Occipital lobe (tissue), 2 donors: ENCODE results near the gene KRT14. TPM values are rescaled to one million over a fixed set of nuclear protein-coding genes. Genes with fewer than 3 reads are reported as not detected.
"Not testable (repeated sequence)": the region's sequence is repeated elsewhere in the genome, so short reads cannot be mapped to it uniquely, and the experiment has no call there.

Experiments
- DNase-seq: peaks from one replicate; lab custom pipeline; 2025; lab: John Stamatoyannopoulos, UW
- total RNA-seq: library from RNA; depleted of rRNA; stranded (reverse); fragments of >200 nt; gene quantifications from one replicate; pipeline ENCODE4 v1.2.3, GENCODE V29; 2014

Gene KRT14
- total RNA-seq, 1 donor from 2014 or later = 0.31 TPM

DNA sequence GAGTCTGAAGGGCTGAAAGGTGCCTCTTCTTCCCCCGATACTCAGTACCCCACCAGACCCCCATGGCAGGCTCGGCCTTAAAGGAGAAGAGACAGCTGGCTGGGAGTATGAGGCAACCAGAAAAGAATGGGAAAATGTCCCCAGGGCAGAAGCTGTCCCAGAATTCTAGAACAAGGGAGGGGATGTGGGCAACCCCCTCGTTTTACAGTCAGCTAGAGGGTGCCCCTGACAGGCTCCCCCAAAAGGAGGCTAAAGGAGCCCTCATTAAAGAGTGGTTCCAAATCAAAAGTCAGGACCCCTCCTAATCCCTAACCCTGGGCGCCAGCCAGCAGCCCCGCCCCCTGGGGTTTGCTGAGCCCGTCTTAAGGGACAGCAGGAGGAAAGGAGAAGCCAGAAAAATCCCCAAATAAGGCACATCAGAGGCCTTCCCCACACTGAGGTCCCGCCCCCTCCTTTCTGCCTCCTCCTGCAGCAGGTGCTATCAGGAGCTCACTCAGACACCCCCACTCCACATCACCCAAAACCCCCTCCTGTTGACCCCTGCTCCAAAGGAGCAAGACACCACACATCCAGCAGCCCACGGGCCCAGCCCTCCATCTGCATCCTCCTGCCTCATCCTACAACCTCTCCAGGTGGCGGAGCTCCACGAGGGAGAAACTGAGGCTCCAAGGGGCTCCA is 36.6 kb upstream of the KRT14 start:
- DNase-seq = not testable (repeated sequence)

DNA sequence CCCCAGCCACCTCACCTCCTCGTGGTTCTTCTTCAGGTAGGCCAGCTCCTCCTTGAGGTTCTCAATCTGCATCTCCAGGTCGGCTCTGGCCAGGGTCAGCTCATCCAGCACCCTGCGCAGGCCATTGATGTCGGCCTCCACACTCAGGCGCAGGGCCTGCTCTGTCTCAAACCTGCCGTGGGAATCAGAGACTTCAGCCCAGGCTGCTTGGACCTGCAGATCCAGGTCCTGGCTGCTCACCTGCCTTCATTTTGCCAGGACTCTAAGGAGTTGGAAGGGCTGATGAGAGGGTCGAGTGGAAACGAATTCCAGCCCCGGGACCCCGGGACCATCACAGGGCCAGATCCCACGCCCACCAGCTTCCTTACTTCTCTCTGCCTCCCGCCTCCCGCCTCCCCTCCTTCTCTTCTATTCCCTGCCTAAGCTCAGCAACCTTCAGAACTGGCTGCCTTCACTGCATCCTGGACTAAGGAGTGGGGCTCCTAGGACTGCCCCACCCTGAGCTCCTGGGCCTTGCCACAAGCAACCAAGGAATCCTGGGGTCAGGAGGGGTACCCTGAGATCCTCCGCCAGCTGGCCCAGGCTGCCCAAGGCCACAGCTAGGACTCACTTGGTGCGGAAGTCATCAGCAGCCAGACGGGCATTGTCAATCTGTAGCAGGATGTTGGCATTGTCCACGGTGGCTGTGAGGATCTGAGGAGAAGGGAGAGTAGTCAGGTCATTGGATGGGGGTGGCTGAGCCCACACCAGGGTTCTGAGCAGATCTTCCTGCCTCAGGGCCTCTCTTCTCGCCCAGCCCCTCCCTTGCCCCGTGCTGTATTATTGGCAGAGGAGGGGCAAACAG is 35.9 kb upstream of the KRT14 start:
- not testable (repeated sequence) for DNase-seq

DNA sequence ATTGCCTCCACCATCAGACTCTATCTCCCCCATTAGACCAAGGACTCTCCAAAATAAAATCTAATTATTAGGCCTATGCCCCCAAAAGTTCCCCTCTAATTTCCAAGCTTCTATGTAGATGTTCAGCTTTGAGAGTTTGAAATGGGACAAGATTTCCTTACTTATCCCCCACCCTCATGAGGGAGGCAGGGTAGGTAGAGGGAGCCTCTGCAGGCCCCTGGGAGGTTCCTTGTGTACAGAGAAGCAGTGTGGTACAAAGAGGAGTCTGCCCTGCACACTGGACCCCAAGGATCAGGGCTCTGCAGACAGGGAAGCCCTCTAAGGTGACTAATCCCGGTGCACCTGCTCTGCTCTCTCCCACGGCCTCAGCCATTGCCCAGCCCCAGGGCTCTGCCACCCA is 35.2 kb upstream of the KRT14 start:
- no peak for DNase-seq

DNA sequence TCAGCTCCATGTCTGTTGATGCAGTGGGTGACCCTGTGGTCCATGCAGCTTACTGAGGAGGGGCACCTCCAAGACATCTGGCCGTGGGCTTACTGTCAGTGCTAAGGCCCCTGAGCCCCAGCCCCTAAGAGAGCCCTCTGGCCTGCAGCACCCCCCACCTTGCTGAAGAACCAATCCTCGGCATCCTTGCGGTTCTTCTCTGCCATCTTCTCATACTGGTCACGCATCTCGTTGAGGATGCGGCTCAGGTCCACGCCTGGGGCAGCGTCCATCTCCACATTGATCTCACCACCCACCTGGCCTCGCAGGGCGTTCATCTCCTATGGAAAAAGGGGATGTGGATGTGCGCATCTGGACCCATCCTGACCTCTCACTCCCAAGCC is 34.7 kb upstream of the KRT14 start:
- DNase-seq = not testable (repeated sequence)

GRCh38 chr17:41620583-41621434 is 34.1 kb upstream of the KRT14 start:
- no peak for DNase-seq

DNA sequence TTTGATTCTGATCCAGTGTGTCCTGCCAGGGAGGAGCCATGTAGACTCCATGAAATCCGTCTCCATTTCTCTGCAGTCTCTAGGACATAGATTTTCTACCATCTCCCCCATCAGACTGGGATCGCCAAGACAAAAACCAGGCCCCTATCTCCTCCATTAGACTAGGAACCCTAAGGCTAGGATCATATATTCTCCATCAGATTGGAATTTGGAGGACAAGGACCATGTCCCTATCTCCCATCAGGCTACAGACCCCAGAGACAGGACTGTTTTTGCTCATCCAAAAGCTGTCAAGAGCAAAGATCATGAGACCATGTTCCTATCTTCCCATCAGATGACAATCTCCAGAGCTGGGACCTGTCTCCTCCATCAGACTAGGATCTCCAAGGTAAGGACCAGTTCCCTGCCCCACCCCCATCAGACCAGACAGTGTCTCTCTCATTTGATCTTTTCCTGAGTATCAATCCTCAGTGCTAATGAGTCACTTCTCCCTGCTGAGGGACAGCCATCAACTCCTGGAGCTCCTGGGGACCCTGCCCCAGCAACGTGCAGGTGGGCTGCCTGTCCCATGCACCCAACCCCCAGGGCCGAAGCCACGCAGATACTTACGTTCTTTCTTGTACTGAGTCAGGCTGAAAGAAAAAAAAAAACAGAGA is 33.4 kb upstream of the KRT14 start:
- DNase-seq = not testable (repeated sequence)

- no peak for DNase-seq
Observed at GRCh38 chr17:41619036-41619926, 32.6 kb upstream of the KRT14 start.

GRCh38 chr17:41618341-41619035 is 31.8 kb upstream of the KRT14 start:
- DNase-seq = no peak

DNA sequence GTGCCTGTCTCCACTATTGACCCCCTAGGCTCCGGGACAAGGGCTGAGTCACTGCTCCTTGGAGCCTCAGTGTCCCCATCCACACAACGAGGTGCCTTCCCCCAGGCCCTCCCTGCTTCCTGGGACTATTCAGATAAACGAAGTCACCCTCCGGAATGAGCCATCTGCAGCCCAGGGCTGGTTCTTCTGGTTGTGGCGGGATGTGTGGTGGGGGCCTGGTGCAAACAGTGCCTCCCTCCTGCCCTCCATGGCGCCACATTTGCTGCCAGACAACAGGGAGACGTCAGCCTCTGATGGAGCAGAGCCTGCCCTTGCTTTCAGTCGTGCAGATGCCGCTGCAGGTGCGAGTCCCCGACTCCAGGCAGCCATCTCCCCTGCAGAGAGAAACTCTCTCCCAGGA is 31.0 kb upstream of the KRT14 start:
- no peak for DNase-seq

DNA sequence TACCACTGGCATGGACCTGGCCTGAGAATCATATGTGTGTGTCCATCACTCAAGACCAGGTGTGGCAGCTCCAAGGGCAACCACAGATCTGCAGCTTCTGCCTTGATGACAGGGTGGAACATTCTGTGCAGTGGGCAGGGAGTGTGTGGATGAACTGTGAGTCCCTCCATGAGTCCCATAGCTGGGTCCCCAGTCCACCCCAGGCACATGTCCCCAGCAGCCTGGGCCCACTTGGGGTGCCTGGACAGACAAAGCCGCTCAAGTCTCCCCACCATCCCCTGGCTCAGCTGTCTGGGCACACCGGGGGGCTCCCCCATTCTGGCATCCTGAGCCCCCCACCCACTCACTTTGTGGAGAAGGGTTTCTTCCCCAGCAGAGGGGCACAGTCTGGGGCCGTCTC is 30.4 kb upstream of the KRT14 start:
- no peak for DNase-seq

- not testable (repeated sequence) for DNase-seq
Observed at GRCh38 chr17:41616486-41616885, 29.8 kb upstream of the KRT14 start.

DNA sequence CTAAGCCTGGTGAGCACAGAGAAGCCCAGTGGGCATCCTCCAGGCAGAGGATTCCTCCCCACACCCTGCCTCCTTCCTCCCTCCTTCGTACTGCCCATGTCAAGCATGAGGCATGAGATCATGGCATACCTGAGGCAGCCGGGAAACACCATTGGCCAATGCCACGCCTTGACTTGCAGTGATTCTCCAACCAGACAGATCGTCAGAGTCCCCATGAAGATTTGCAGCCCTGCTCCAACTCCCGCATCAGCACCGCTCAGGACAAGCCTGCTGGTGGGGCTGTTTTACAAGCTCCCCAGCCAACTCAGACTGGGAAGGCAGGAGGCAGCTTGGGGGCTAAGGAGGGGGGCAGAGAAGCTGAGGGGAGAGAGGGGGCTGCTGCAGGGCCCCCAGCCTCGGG is 28.8 kb upstream of the KRT14 start:
- no peak for DNase-seq

GRCh38 chr17:41614767-41615166 is 28.1 kb upstream of the KRT14 start:
- DNase-seq = not testable (repeated sequence)

DNA sequence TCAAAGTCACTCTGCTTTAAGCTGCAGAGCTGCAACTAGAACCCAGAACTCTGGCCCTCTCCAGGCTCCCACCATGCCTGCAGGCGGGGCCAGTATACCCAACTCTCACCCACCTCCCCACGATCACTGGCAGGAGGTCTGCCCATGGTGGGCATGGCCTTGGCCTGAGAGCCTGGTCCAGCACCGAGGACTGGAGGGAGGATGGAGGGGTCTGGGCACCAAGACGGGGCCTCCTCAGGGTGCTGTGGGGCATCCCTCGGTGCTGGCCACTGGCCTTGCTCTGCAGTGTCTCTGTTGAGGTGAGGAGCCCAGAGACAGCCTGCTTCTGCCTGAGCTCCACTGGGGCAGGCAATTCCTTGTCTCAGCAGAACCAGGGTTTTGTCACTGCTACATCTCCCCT is 27.4 kb upstream of the KRT14 start:
- DNase-seq = no peak

- no peak for DNase-seq
Observed at GRCh38 chr17:41613277-41614082, 26.8 kb upstream of the KRT14 start.

DNA sequence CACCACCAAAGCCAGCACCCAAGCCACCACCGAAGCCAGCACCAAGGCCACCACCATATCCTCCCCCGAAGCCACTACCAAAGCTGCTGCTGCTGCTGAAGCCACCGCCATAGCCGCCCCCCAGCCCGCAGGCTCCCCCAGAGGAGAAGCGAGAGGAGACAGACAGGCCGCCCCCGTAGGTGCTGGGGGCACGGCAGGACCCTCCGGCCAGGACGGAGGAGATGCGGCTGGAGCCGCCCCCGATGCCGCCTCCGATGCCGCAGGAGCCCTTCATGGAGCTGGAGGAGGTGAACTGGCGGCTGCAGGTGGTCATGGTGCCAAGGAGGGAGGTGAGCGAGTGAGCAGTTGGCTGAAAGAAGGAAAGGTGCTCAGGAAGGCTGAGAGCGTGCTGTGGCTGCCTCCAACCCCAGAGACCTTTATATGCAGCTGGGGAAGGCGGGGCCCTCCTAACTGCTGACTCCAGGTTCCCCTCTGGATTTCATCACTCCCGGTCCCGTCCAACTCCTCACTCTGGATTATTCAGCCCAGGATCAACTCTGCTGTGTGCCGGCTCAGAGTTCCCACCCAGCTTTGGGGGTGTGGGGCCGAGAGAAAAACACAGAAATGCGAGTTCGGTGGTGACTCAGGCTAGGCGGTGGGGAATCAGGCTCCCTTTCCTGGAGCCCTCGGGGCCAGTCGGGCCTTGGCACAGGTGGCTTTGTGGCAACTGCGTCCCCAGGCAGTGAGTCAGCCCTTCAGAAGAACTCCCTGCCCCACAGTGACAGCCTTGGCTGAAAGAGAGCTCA is 25.9 kb upstream of the KRT14 start, which contains the start of gene KRT16:
KRT16 (minus strand) TSS at position 392 of the 785 bp plus-strand sequence; CDS start at position 313, 79 bp downstream.
- not testable (repeated sequence) for DNase-seq

GRCh38 chr17:41610965-41611640 is 24.4 kb upstream of the KRT14 start:
- no peak for DNase-seq
